22Rv1 (cell line): ENCODE measurements around the gene SELENOV.

ENCODE experiments used
- H3K27ac ChIP-seq: fragments of 450-650 bp; 2 replicates; pipeline ENCODE4 v1.5.1; 2017
- CTCF ChIP-seq: fragments of 450-650 bp; IDR thresholded peaks from 2 replicates; pipeline ENCODE4 v1.5.1; 2017; ENCODE audit warnings: mild to moderate bottlenecking
- ZFX ChIP-seq: fragments of 450-650 bp; IDR thresholded peaks from 2 replicates; pipeline ENCODE4 v1.6.1; 2017; ENCODE audit warnings: antibody characterized with exemption, borderline replicate concordance

The SELENOV gene

GRCh38 chr19:39494661-39495060 is 20.3 kb upstream of the SELENOV start:
- no peak for TF ChIP-seq CTCF
- H3K27ac ChIP-seq: no peak overlapping the region

- no peak overlapping the region for H3K27ac ChIP-seq
- no peak for TF ChIP-seq ZFX
- TF ChIP-seq CTCF: no peak
Measured at GRCh38 chr19:39496063-39496462, 18.9 kb upstream of the SELENOV start.

GRCh38 chr19:39497701-39497995 is 17.3 kb upstream of the SELENOV start:
- no peak overlapping the region for H3K27ac ChIP-seq
- TF ChIP-seq ZFX (no peak), CTCF (no peak)

- peak; percentile 50 for TF ChIP-seq CTCF
- TF ChIP-seq ZFX: no peak
- H3K27ac ChIP-seq: no peak overlapping the region
Measured at GRCh38 chr19:39497996-39498797, 16.7 kb upstream of the SELENOV start.

GRCh38 chr19:39498798-39499642 is 15.9 kb upstream of the SELENOV start, which contains the start of gene DLL3:
Gene DLL3, plus strand, starts transcription at chr19:39498947. Its CDS starts 28 bp downstream, at chr19:39498975.
- no peak within 1 kb of the TSS for H3K27ac ChIP-seq

GRCh38 chr19:39499932-39500331 is 15.0 kb upstream of the SELENOV start:
- TF ChIP-seq CTCF (no peak), ZFX (no peak)
- no peak overlapping the region for H3K27ac ChIP-seq

More at GRCh38 chr19:39498798-39499642, 15.9 kb upstream of the SELENOV start, which contains the start of gene DLL3:
- no peak for TF ChIP-seq ZFX
- no peak for TF ChIP-seq CTCF

- H3K27ac ChIP-seq: no peak overlapping the region
- TF ChIP-seq CTCF (no peak), ZFX (no peak)
Measured at GRCh38 chr19:39500543-39500942, 14.4 kb upstream of the SELENOV start.
